OCI-LY1 (cell line): ENCODE results near the gene MRGPRE.

Source experiments
- CTCF ChIP-seq: fragments of 200-600 bp; sonication (generic), shearing (Covaris generic); IDR thresholded peaks from 2 replicates; pipeline ENCODE4 v1.5.1; 2017; ENCODE audit warnings: mild to moderate bottlenecking, antibody characterized with exemption, low read length, moderate library complexity, mixed read lengths
- EZH2 ChIP-seq: fragments of 200-600 bp; sonication (generic), shearing (Covaris generic); IDR thresholded peaks from 2 replicates; pipeline ENCODE4 v1.8.0; 2017; ENCODE audit warnings: borderline replicate concordance, mixed run types, mild to moderate bottlenecking, antibody characterized with exemption, low read length, moderate library complexity, mixed read lengths

GRCh38 chr11:3207526-3208189, 24.6 kb downstream of the MRGPRE start:
- TF ChIP-seq CTCF (no peak), EZH2 (no peak)
